Subcutaneous adipose tissue (tissue), 4 donors: ENCODE data around the gene LASP1. TPM values are rescaled to one million over a fixed set of nuclear protein-coding genes. Genes with fewer than 3 reads are reported as not detected.

ENCODE experiments used
- CTCF ChIP-seq: fragments of 450-650 bp; IDR thresholded peaks from one replicate; pipeline ENCODE4 v1.5.1; 2016; ENCODE audit warnings: low read depth, mild to moderate bottlenecking, control low read depth, antibody characterized with exemption, moderate library complexity
- total RNA-seq, 4 donors: library from RNA; depleted of rRNA; stranded (reverse); fragments of >200 nt; gene quantifications; one replicate each; pipeline ENCODE4 v1.1.0, GENCODE V29; 2016

LASP1 gene
- total RNA-seq, 4 donors from 2014 or later: 106 to 150 (median 140) TPM

GRCh38 chr17:38886643-38887010 is 16.8 kb downstream of the LASP1 start:
- no peak for TF ChIP-seq CTCF

GRCh38 chr17:38888842-38889241 is 19.0 kb downstream of the LASP1 start:
- no peak for TF ChIP-seq CTCF

- TF ChIP-seq CTCF: no peak
These were observed 20.0 kb downstream of the LASP1 start for GRCh38 chr17:38889745-38890409.

- no peak for TF ChIP-seq CTCF
These were observed 20.5 kb downstream of the LASP1 start for GRCh38 chr17:38890410-38890746.

- no peak for TF ChIP-seq CTCF
These were observed 21.6 kb downstream of the LASP1 start for GRCh38 chr17:38891441-38891840.

- no peak for TF ChIP-seq CTCF
These were observed 22.2 kb downstream of the LASP1 start for GRCh38 chr17:38892083-38892482.

GRCh38 chr17:38892620-38893019 is 22.8 kb downstream of the LASP1 start:
- TF ChIP-seq CTCF: no peak
